ENCODE results near the gene CNKSR1.

GRCh38 chr1:26189331-26189730 is 12.0 kb downstream of the CNKSR1 start:
- TF ChIP-seq CTCF (IDR thresholded peaks at IDR 0.05) (no peak), E2F4 (CRISPR knock-in tag; IDR thresholded peaks at IDR 0.05; ENCODE audit: borderline replicate concordance, low read depth) (no peak), ZBTB43 (CRISPR knock-in tag; IDR thresholded peaks at IDR 0.05) (no peak), SP1 (CRISPR knock-in tag; conservative IDR thresholded peaks at IDR 0.05) (no peak), OVOL2 (CRISPR knock-in tag; IDR thresholded peaks at IDR 0.05; ENCODE audit: borderline replicate concordance) (no peak), NFE2L1 (CRISPR knock-in tag; IDR thresholded peaks at IDR 0.05) (no peak), NR1H2 (CRISPR knock-in tag; IDR thresholded peaks at IDR 0.05) (no peak), MAX (CRISPR knock-in tag; IDR thresholded peaks at IDR 0.05) (no peak), KAT7 (CRISPR knock-in tag; IDR thresholded peaks at IDR 0.05; ENCODE audit: borderline replicate concordance) (no peak), ATF1 (CRISPR knock-in tag; IDR thresholded peaks at IDR 0.05) (no peak)
